GM19025 (cell line): ENCODE results near the gene GNB1.
A peak's percentile ranks its signal among the peaks of the same experiment; 100 is the strongest.

ENCODE experiments used
- ATAC-seq: cut with Tn5 transposase; IDR thresholded peaks from one replicate; pipeline ENCODE4 v1.9.1; 2021; ENCODE audit warnings: mild to moderate bottlenecking, low read depth, moderate library complexity; ENCODE audit not compliant: unreplicated experiment

The GNB1 gene

GRCh38 chr1:1786836-1787605 is 103.9 kb downstream of the GNB1 start:
- ATAC-seq = no peak

- no peak for ATAC-seq
Measured at GRCh38 chr1:1785666-1786065, 105.2 kb downstream of the GNB1 start.

- no peak for ATAC-seq
Measured at GRCh38 chr1:1784933-1785332, 106.0 kb downstream of the GNB1 start.

- ATAC-seq = no peak
Measured at GRCh38 chr1:1783320-1783719, 107.6 kb downstream of the GNB1 start.

- no peak for ATAC-seq
Measured at GRCh38 chr1:1782399-1783221, 108.3 kb downstream of the GNB1 start.

- no peak for ATAC-seq
Measured at GRCh38 chr1:1781526-1781903, 109.4 kb downstream of the GNB1 start.

GRCh38 chr1:1780598-1781525 is 110.0 kb downstream of the GNB1 start:
- ATAC-seq = no peak

- peak; percentile 24 for ATAC-seq
Measured at GRCh38 chr1:1779691-1780597, 110.9 kb downstream of the GNB1 start.

GRCh38 chr1:1779320-1779675 is 111.6 kb downstream of the GNB1 start:
- no peak for ATAC-seq

- ATAC-seq = peak; percentile 72
Measured at GRCh38 chr1:1778663-1779319, 112.1 kb downstream of the GNB1 start.

GRCh38 chr1:1777950-1778662 is 112.8 kb downstream of the GNB1 start, which contains the start of gene NADK:
TSS of gene NADK (minus strand) at chr1:1778470. CDS start at chr1:1765406, 13,064 bp downstream.
- ATAC-seq = peak; percentile 36

GRCh38 chr1:1777583-1777899 is 113.3 kb downstream of the GNB1 start:
- ATAC-seq = no peak

- no peak for ATAC-seq
Measured at GRCh38 chr1:1776672-1777582, 114.0 kb downstream of the GNB1 start.

- ATAC-seq = no peak
Measured at GRCh38 chr1:1775327-1776226, 115.3 kb downstream of the GNB1 start.

- ATAC-seq = no peak
Measured at GRCh38 chr1:1773874-1774273, 117.0 kb downstream of the GNB1 start.

- no peak for ATAC-seq
Measured at GRCh38 chr1:1771096-1771495, 119.8 kb downstream of the GNB1 start.

GRCh38 chr1:1770102-1770501 is 120.8 kb downstream of the GNB1 start:
- no peak for ATAC-seq
